DND-41 (cell line): Measurements from ENCODE around the gene FLAD1.
A peak's percentile ranks its signal among the peaks of the same experiment; 100 is the strongest.

Experiments
- CTCF ChIP-seq: IDR thresholded peaks from 2 replicates; pipeline ENCODE4 v1.5.1; 2012; ENCODE audit warnings: borderline replicate concordance, low read length, moderate library complexity, mild to moderate bottlenecking; ENCODE audit not compliant: poor library complexity, severe bottlenecking; ENCODE audit errors: extremely low read depth
- EZH2 ChIP-seq: IDR thresholded peaks from 3 replicates; pipeline ENCODE4 v1.6.1; 2012; ENCODE audit warnings: borderline replicate concordance, low read depth, mild to moderate bottlenecking, moderate library complexity, low read length, inconsistent platforms; ENCODE audit not compliant: severe bottlenecking

- TF ChIP-seq CTCF, result peak; percentile 26
- TF ChIP-seq EZH2, result no peak
Measured at GRCh38 chr1:154998201-154998780, 15.1 kb downstream of the FLAD1 start.
